Activated CD8-positive, alpha-beta T cell treated with anti-CD3 and anti-CD28 coated beads for 36 hours (primary cell): ENCODE results near the gene STAM. TPM values are rescaled to one million over a fixed set of nuclear protein-coding genes. Genes with fewer than 3 reads are reported as not detected.

Experiments used
- ATAC-seq: fragments of 200-7000 bp; cut with Tn5 transposase; one replicate; pipeline ENCODE4 v1.10.0; 2021; ENCODE audit warnings: mild to moderate bottlenecking, moderate library complexity
- CTCF ChIA-PET: fragments of 350-600 bp; sonication (Branson Sonifier 250); formaldehyde crosslinking; loops from one replicate; lab custom pipeline; 2021; ENCODE audit warnings: antibody characterized with exemption; lab: Charles Lee
- POLR2A ChIA-PET: fragments of 350-600 bp; sonication (Branson Sonifier 250); formaldehyde crosslinking; loops from one replicate; lab custom pipeline; 2021; ENCODE audit warnings: antibody characterized with exemption; lab: Charles Lee
- DNase-seq: peaks from one replicate; pipeline ENCODE4 v3.0.0-alpha.2; 2020
- H3K27ac Mint-ChIP-seq: one replicate; pipeline ENCODE4 v1.8.0; 2021; ENCODE audit warnings: mild to moderate bottlenecking, mixed read lengths
- H3K27me3 Mint-ChIP-seq: one replicate; pipeline ENCODE4 v1.8.0; 2021; ENCODE audit warnings: mixed read lengths
- H3K36me3 Mint-ChIP-seq: one replicate; pipeline ENCODE4 v1.8.0; 2021; ENCODE audit warnings: low read depth, mixed read lengths
- H3K4me1 Mint-ChIP-seq: one replicate; pipeline ENCODE4 v1.8.0; 2021; ENCODE audit warnings: low read depth, mixed read lengths
- H3K4me3 Mint-ChIP-seq: one replicate; pipeline ENCODE4 v1.8.0; 2021; ENCODE audit warnings: mild to moderate bottlenecking, moderate library complexity, mixed read lengths
- H3K9me3 Mint-ChIP-seq: one replicate; pipeline ENCODE4 v1.8.0; 2021; ENCODE audit warnings: mixed read lengths
- CTCF ChIP-seq: fragments of 200-600 bp; IDR thresholded peaks from one replicate; pipeline ENCODE4 v1.8.0; 2022; ENCODE audit warnings: antibody characterized with exemption, mild to moderate bottlenecking
- intact Hi-C: fragments of 100-400 bp; cut with micrococcal nuclease; formaldehyde crosslinking; loops from one replicate; pipeline ENCODE4 v1.10.0; 2022
- total RNA-seq, 2 experiments: library from RNA; stranded (reverse); gene quantifications; one replicate each; pipeline ENCODE4 v1.2.3, GENCODE V29; 2021

Gene STAM
- 10 to 100 TPM; 21.6 to 24.5 TPM for total RNA-seq

GRCh38 chr10:17643755-17644484 is at the start of gene STAM:
Gene STAM (plus strand): TSS chr10:17644151. CDS start chr10:17644340, 189 bp downstream.
- ChIA-PET POLR2A (interaction anchor here (0.7 to 3.7 kb wide), 14 partner anchors 10 to 415 kb away, joined by 3 to 19 read pairs (median 4); partner anchors contain the start of gene HACD1), CTCF (interaction anchor here (0.6 to 1.9 kb wide), 15 partner anchors 9 to 100 kb away, joined by 3 to 10 read pairs (median 3); no protein-coding TSS in a partner anchor)
- Mint-ChIP-seq H3K9me3 (peaks cover 5% of the 10 kb centered on the region), H3K4me3 (peak within 1 kb of the TSS; percentile 90), H3K36me3 (peaks cover 32% of the 10 kb centered on the region), H3K27ac (peak within 1 kb of the TSS; percentile 100), H3K4me1 (peaks cover 55% of the 10 kb centered on the region), H3K27me3 (no peaks in the 10 kb centered on the region)
- DNase-seq (peak; percentile 96), ATAC-seq (peak; percentile 79)
- intact Hi-C loops, result loop anchor here (10.0 kb wide), 1 partner anchor 409 kb away; no protein-coding TSS in a partner anchor
- TF ChIP-seq CTCF, result no peak

- H3K27ac Mint-ChIP-seq, result no peak overlapping the region
- intact Hi-C loops, result no loop called here
- ATAC-seq (no peak), DNase-seq (no peak)
- ChIA-PET CTCF (interaction anchor here (0.8 to 1.6 kb wide), 3 partner anchors 9 to 306 kb away, joined by 3 to 6 read pairs (median 3); no protein-coding TSS in a partner anchor), POLR2A (no interaction called here)
- H3K36me3 Mint-ChIP-seq, result no peaks in the 10 kb centered on the region
- H3K4me1 Mint-ChIP-seq, result no peaks in the 10 kb centered on the region
- no peak for TF ChIP-seq CTCF
- no peaks in the 10 kb centered on the region for H3K9me3 Mint-ChIP-seq
- H3K27me3 Mint-ChIP-seq, result no peaks in the 10 kb centered on the region
- H3K4me3 Mint-ChIP-seq, result no peak overlapping the region
Measured at GRCh38 chr10:17597386-17597785, 46.6 kb upstream of the STAM start.

DNA sequence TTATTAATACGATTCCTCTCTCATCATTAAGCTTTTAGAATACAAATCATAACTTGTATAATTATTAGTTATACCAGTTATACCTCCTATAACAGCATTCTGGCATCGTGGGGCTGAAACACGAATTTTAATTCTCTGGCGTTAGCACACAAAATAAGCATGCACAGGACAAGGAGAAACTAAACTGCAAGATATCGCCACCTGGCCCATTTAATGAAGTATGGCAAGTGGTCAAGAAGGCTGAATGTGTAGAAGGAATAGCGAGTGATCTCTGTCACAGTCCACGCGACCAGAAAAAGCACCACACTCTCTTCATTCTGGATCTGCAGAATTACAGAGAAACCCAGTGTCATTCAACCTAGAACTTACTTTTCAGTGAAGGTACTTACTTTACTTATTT is 44.9 kb upstream of the STAM start:
- no peak overlapping the region for H3K4me3 Mint-ChIP-seq
- ATAC-seq (no peak), DNase-seq (no peak)
- ChIA-PET POLR2A (interaction anchor here (0.6 kb wide), 1 partner anchor 189 kb away, joined by 3 read pairs; no protein-coding TSS in a partner anchor), CTCF (interaction anchor here (1.1 kb wide), 1 partner anchor 10 kb away, joined by 3 read pairs; no protein-coding TSS in a partner anchor)
- H3K27me3 Mint-ChIP-seq, result no peaks in the 10 kb centered on the region
- H3K27ac Mint-ChIP-seq, result no peak overlapping the region
- intact Hi-C loops, result no loop called here
- no peaks in the 10 kb centered on the region for H3K9me3 Mint-ChIP-seq
- H3K36me3 Mint-ChIP-seq, result no peaks in the 10 kb centered on the region
- no peaks in the 10 kb centered on the region for H3K4me1 Mint-ChIP-seq
- TF ChIP-seq CTCF, result peak; percentile 15

- TF ChIP-seq CTCF, result no peak
- intact Hi-C loops, result loop anchor here (2.0 to 10.0 kb wide), 3 partner anchors 139 to 609 kb away; no protein-coding TSS in a partner anchor
- Mint-ChIP-seq H3K9me3 (no peaks in the 10 kb centered on the region), H3K4me1 (peaks cover 2% of the 10 kb centered on the region), H3K27me3 (peaks cover 1% of the 10 kb centered on the region), H3K36me3 (no peaks in the 10 kb centered on the region), H3K4me3 (no peak overlapping the region), H3K27ac (no peak overlapping the region)
- ATAC-seq, result no peak
- DNase-seq, result no peak
- CTCF ChIA-PET, result interaction anchor here (1.0 to 1.8 kb wide), 7 partner anchors 9 to 238 kb away, joined by 3 to 12 read pairs (median 6); partner anchors contain the start of gene HACD1
- POLR2A ChIA-PET, result interaction anchor here (0.6 kb wide), 1 partner anchor 1196 kb away, joined by 3 read pairs; no protein-coding TSS in a partner anchor
Measured at GRCh38 chr10:17605936-17606335, 38.0 kb upstream of the STAM start.
